Aorta (tissue), 5 donors: ENCODE data around the gene TOP1. TPM values are rescaled to one million over a fixed set of nuclear protein-coding genes. Genes with fewer than 3 reads are reported as not detected.

Experiments
- ATAC-seq: fragments of 200-7000 bp; cut with Tn5 transposase; one replicate; pipeline ENCODE4 v1.9.1; 2022; ENCODE audit warnings: moderate library complexity; ENCODE audit not compliant: low FRiP score
- DNase-seq, 2 donors: peaks; one replicate each; pipeline ENCODE4 v3.0.0-alpha.2; 2020
- H3K27ac ChIP-seq, 2 donors: one replicate each; pipeline ENCODE4 v1.5.1; 2013; ENCODE audit warnings: low read length in 2 of 2, mild to moderate bottlenecking in 2 of 2, moderate library complexity in 2 of 2, control low read depth in 1 of 2, inconsistent platforms in 1 of 2, low read depth in 1 of 2
- H3K27me3 ChIP-seq, 2 donors: one replicate each; pipeline ENCODE4 v1.6.1; 2013; ENCODE audit warnings: control low read depth in 1 of 2, low read length in 1 of 2, mild to moderate bottlenecking in 1 of 2, moderate library complexity in 1 of 2; ENCODE audit not compliant: insufficient read depth in 2 of 2, control insufficient read depth in 1 of 2
- H3K36me3 ChIP-seq, 2 donors: one replicate each; pipeline ENCODE4 v1.6.1; 2013; ENCODE audit warnings: control low read depth in 1 of 2, low read length in 1 of 2, mild to moderate bottlenecking in 1 of 2; ENCODE audit not compliant: insufficient read depth in 2 of 2, control insufficient read depth in 1 of 2
- H3K4me1 ChIP-seq, 2 donors: one replicate each; pipeline ENCODE4 v1.6.1; 2013; ENCODE audit warnings: low read length in 2 of 2, control low read depth in 1 of 2, mild to moderate bottlenecking in 1 of 2, moderate library complexity in 1 of 2; ENCODE audit not compliant: insufficient read depth in 2 of 2, control insufficient read depth in 1 of 2
- H3K4me3 ChIP-seq, 2 donors: one replicate each; pipeline ENCODE4 v1.5.1; 2013; ENCODE audit warnings: low read length in 2 of 2, control low read depth in 1 of 2, mild to moderate bottlenecking in 1 of 2
- H3K9me3 ChIP-seq: one replicate; pipeline ENCODE4 v1.6.1; 2013; ENCODE audit warnings: mild to moderate bottlenecking, low read length; ENCODE audit not compliant: control insufficient read depth
- WGBS, 2 donors: extraction: QIAGEN DNeasy Blood & Tissue Kit; methylation state at CpG; one replicate each; pipeline ENCODE4 v1.1.7; 2013; 5-methylcytosine and 5-hydroxymethylcytosine counted together
- intact Hi-C, 2 donors: fragments of 100-400 bp; cut with DNase I; formaldehyde crosslinking; loops; one replicate each; pipeline versions ENCODE4 v1.14.2 to v1.15.0; 2022
- polyA plus RNA-seq, 2 donors: library from polyadenylated mRNA; stranded (reverse); fragments of 200-250 nt; gene quantifications; one replicate each; pipeline ENCODE4 v1.2.3, GENCODE V29; 2013
- total RNA-seq, 2 donors: library from RNA; stranded (reverse); fragmentation: NEBNext Ultra II Directional; extraction: Animal tissue kit (Norgen Biotek cat#: 25700); gene quantifications; one replicate each; pipeline ENCODE4 v1.2.1, GENCODE V29; 2021
- donor health status: healthy with polysubstance abuse.
- donor health status: Bipolar disorder and iron deficiency.
- donor health status: DM: no; HTN: no; CAD: no.
- donor health status: DM: no; HTN: no; CAD: no.
- donor health status: DM: yes; HTN: yes; CAD: no.

Gene TOP1
- total and polyA plus RNA-seq, 4 donors, result 15.6 to 32.4 (median 24.1) TPM

DNA sequence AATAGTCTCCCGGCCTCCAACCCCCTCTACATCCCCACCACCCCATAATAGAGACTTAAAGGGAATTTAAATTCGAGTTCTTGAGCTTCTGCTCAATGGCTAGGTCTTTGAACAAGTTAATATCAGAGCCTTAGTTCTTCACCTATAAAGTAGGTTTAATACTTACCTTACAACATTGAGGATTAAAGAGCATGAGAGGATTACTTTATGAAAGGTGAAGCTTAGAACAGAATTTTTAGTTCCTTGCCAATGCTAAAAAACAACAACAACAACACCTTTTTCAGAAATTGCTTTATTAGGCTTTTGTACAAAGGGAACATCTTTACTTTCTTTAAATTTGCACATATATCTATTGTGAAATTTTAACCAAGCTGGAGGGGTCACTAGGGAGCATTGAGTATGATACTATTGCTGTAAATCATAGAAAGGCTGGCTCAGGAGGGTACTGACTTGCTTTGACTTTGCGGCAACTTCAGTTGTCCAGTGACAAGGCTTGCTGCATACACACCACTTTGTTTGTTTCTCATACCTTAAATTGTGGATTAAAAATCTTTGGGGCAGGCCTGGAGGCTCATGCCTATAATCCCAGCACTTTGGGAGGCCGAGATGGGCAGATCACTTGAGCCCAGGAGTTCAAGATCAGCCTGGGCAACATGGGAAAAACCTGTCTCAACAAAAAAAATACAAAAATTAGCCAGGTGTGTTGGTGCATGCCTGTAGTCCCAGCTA lies 9.7 kb downstream of the TOP1 start:
- H3K27ac ChIP-seq, result no peak overlapping the region
- H3K4me1 ChIP-seq, result peaks cover 2 to 3% of the 10 kb centered on the region in 2 donors
- DNase-seq (no peak), ATAC-seq (no peak)
- no peaks in the 10 kb centered on the region for H3K27me3 ChIP-seq
- no peak overlapping the region for H3K4me3 ChIP-seq
- WGBS, 2 donors, result 92 to 93% methylated on average over 4 of the region's 4 CpGs
- H3K9me3 ChIP-seq, result no peaks in the 10 kb centered on the region
- no peaks in the 10 kb centered on the region for H3K36me3 ChIP-seq
- intact Hi-C loops, result no loop called here

- Histone ChIP-seq H3K27me3 (no peaks in the 10 kb centered on the region), H3K36me3 (no peaks in the 10 kb centered on the region), H3K9me3 (no peaks in the 10 kb centered on the region), H3K4me1 (peaks cover 2 to 3% of the 10 kb centered on the region in 2 donors), H3K4me3 (no peak overlapping the region), H3K27ac (no peak overlapping the region)
- intact Hi-C loops, result no loop called here
- WGBS, 2 donors, result 88 to 90% methylated on average over 7 of the region's 7 CpGs
- DNase-seq (no peak), ATAC-seq (no peak)
Observed at GRCh38 chr20:41038878-41039404, 10.3 kb downstream of the TOP1 start.

DNA sequence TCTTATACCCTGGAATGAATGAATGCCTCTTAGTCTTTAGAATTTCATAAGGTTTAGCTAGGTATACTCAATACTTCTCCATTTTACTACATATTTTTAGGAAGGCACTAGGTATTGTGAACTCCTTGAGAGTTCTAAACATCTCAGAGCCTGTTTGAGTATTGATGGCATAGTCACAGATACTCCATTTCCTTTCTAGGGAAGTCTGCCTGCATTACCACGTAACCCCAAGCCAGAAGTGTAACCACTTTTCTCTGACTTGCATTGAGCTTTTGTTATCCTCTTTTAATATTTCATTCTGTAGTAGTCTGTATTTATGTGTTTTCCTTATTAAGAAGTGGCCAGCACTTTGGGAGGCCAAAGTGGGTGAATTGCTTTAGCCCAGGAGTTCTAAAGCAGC lies 12.2 kb downstream of the TOP1 start:
- no peak overlapping the region for H3K4me3 ChIP-seq
- DNase-seq (no peak), ATAC-seq (no peak)
- H3K36me3 ChIP-seq, result no peaks in the 10 kb centered on the region
- peaks cover 0 to 5% of the 10 kb centered on the region in 2 donors for H3K4me1 ChIP-seq
- 79 to 90% methylated on average over 1 of the region's 1 CpG for WGBS, 2 donors
- intact Hi-C loops, result no loop called here
- no peaks in the 10 kb centered on the region for H3K27me3 ChIP-seq
- H3K27ac ChIP-seq, result no peak overlapping the region
- H3K9me3 ChIP-seq, result no peaks in the 10 kb centered on the region

DNA sequence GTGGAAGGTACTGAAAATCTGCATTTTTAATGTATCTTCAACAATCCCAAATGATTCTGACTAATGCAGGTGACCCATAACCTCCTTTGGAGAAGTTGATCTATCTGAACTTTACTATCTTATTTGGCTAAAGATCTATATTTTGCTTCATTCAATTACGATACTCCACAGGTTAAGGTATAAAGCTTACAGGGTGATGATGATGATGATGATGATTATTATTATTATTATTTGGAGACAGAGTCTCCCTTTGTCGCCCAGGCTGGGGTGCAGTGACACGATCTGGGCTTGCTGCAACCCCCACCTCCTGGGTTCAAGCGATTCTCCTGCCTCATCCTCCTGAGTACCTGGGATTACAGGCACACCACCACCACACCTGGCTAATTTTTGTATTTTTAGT lies 13.1 kb downstream of the TOP1 start:
- H3K27ac ChIP-seq, result no peak overlapping the region
- H3K4me1 ChIP-seq, result peaks cover 0 to 5% of the 10 kb centered on the region in 2 donors
- no peak for ATAC-seq
- H3K36me3 ChIP-seq, result no peaks in the 10 kb centered on the region
- DNase-seq, result no peak
- H3K27me3 ChIP-seq, result no peaks in the 10 kb centered on the region
- WGBS, 2 donors, result 76 to 92% methylated on average over 4 of the region's 4 CpGs
- H3K9me3 ChIP-seq, result no peaks in the 10 kb centered on the region
- intact Hi-C loops, result no loop called here
- H3K4me3 ChIP-seq, result no peak overlapping the region

DNA sequence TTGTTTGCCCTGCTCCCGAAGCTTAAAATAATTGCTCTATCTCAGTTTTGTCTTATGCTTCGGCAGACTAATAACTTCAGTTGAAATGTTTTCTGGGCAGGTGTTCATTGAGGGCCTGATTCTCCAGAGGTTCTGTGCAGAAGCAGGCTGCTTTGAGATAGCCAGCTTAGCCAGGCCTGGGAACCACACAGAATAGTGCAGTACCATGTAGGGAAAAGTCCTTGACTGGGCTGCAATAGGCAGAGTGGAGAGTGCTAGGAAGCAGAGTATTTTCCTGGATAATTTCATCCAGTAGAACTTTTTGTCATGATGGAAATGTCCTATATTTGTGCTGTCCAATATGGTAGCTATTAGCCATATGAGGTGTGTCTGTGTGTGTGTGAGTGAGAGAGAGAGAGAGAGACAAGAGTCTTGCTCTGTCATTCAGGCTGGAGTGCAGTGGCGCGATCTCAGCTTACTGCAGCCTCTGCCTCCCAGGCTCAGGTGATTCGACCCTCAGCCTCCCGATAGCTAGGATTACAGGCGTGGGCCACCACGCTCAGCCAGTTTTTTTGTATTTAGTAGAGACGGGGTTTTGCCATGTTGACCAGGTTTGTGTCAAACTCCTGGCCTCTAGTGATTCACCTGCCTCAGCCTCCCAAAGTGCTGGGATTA lies 15.9 kb downstream of the TOP1 start:
- DNase-seq, result no peak
- H3K27me3 ChIP-seq, result no peaks in the 10 kb centered on the region
- H3K4me3 ChIP-seq, result no peak overlapping the region
- ATAC-seq, result no peak
- no peaks in the 10 kb centered on the region for H3K9me3 ChIP-seq
- H3K36me3 ChIP-seq, result no peaks in the 10 kb centered on the region
- H3K27ac ChIP-seq, result no peak overlapping the region
- intact Hi-C loops, result no loop called here
- H3K4me1 ChIP-seq, result peaks cover 2 to 16% of the 10 kb centered on the region in 2 donors
- 91 to 96% methylated on average over 9 of the region's 9 CpGs for WGBS, 2 donors

- WGBS, 2 donors, result 86 to 88% methylated on average over 2 of the region's 2 CpGs
Observed at GRCh38 chr20:41045671-41046070, 17.0 kb downstream of the TOP1 start.

DNA sequence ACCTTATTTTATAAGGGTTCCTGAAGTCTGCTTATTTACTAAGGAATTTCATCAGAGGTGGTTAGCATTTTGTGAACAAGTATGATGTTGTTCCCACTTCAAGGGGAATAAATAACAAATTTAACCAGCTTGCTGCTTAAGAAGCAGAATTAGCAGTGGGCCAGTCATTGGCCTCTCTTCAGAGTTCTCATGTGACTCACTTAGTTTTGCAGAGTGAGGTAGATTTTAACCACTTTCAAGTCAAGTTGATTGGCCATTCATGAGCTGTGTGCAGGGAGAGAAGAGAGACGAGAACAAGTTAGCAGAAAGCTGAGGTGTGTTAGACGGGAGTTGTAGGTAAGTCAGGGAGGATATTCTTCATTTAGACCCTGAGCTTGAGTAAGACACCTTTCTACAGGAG lies 18.1 kb downstream of the TOP1 start:
- no peaks in the 10 kb centered on the region for H3K27me3 ChIP-seq
- H3K4me3 ChIP-seq, result no peak overlapping the region
- no peak for DNase-seq
- no peak for ATAC-seq
- H3K9me3 ChIP-seq, result no peaks in the 10 kb centered on the region
- peaks cover 4 to 20% of the 10 kb centered on the region in 2 donors for H3K4me1 ChIP-seq
- H3K36me3 ChIP-seq, result no peaks in the 10 kb centered on the region
- H3K27ac ChIP-seq, result no peak overlapping the region
- intact Hi-C loops, result no loop called here
- WGBS, 2 donors, result 69 to 80% methylated on average over 2 of the region's 2 CpGs

More at GRCh38 chr20:41045671-41046070, 17.0 kb downstream of the TOP1 start:
- H3K4me1 ChIP-seq, result peaks cover 2 to 16% of the 10 kb centered on the region in 2 donors
- DNase-seq (no peak), ATAC-seq (no peak)
- no peak overlapping the region for H3K27ac ChIP-seq
- no peaks in the 10 kb centered on the region for H3K27me3 ChIP-seq
- no peaks in the 10 kb centered on the region for H3K9me3 ChIP-seq
- intact Hi-C loops, result no loop called here
- no peak overlapping the region for H3K4me3 ChIP-seq
- no peaks in the 10 kb centered on the region for H3K36me3 ChIP-seq

- intact Hi-C loops, result no loop called here
- Histone ChIP-seq H3K4me3 (no peak overlapping the region), H3K4me1 (peaks cover 4 to 19% of the 10 kb centered on the region in 2 donors), H3K9me3 (no peaks in the 10 kb centered on the region), H3K27me3 (no peaks in the 10 kb centered on the region), H3K27ac (no peak overlapping the region), H3K36me3 (no peaks in the 10 kb centered on the region)
- ATAC-seq (peak; percentile 7), DNase-seq (no peak)
- WGBS, 2 donors, result 43 to 51% methylated on average over 5 of the region's 5 CpGs
Observed at GRCh38 chr20:41047279-41047974, 18.8 kb downstream of the TOP1 start.
